ENCODE measurements around the gene SRD5A1.
A peak's percentile ranks its signal among the peaks of the same experiment; 100 is the strongest.

The SRD5A1 gene

GRCh38 chr5:6713274-6714225, 80.3 kb downstream of the SRD5A1 start, which contains the start of gene TENT4A:
TENT4A (plus strand) TSS chr5:6713432; CDS start chr5:6713984, 552 bp downstream.
- TF ChIP-seq, protein P1, sequence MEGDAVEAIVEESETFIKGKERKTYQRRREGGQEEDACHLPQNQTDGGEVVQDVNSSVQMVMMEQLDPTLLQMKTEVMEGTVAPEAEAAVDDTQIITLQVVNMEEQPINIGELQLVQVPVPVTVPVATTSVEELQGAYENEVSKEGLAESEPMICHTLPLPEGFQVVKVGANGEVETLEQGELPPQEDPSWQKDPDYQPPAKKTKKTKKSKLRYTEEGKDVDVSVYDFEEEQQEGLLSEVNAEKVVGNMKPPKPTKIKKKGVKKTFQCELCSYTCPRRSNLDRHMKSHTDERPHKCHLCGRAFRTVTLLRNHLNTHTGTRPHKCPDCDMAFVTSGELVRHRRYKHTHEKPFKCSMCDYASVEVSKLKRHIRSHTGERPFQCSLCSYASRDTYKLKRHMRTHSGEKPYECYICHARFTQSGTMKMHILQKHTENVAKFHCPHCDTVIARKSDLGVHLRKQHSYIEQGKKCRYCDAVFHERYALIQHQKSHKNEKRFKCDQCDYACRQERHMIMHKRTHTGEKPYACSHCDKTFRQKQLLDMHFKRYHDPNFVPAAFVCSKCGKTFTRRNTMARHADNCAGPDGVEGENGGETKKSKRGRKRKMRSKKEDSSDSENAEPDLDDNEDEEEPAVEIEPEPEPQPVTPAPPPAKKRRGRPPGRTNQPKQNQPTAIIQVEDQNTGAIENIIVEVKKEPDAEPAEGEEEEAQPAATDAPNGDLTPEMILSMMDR (IDR thresholded peaks at IDR 0.05; ENCODE audit: low read depth, low read length): no peak
- no peak for DNase-seq (ENCODE audit: low read depth, low spot score)
- in situ Hi-C loops (cut with HindIII; ENCODE audit: low sequenced_read_pairs): no loop called here
- peak within 1 kb of the TSS; percentile 69 for H3K4me3 ChIP-seq (ENCODE audit: low read depth, low read length)

GRCh38 chr5:6714226-6715041, 81.2 kb downstream of the SRD5A1 start:
- no peak for DNase-seq (ENCODE audit: low read depth, low spot score)
- TF ChIP-seq, protein P1 (IDR thresholded peaks at IDR 0.05; ENCODE audit: low read depth, low read length): no peak
- in situ Hi-C loops (cut with HindIII; ENCODE audit: low sequenced_read_pairs): no loop called here
- peak overlapping the region; percentile 69 for H3K4me3 ChIP-seq (ENCODE audit: low read depth, low read length)

- TF ChIP-seq, protein P1 (IDR thresholded peaks at IDR 0.05; ENCODE audit: low read depth, low read length): no peak
- no peak for DNase-seq (ENCODE audit: low read depth, low spot score)
- H3K4me3 ChIP-seq (ENCODE audit: low read depth, low read length): peak overlapping the region; percentile 69
- in situ Hi-C loops (cut with HindIII; ENCODE audit: low sequenced_read_pairs): no loop called here
Measured at GRCh38 chr5:6715271-6715670, 82.0 kb downstream of the SRD5A1 start.

- in situ Hi-C loops (cut with HindIII; ENCODE audit: low sequenced_read_pairs): no loop called here
- H3K4me3 ChIP-seq (ENCODE audit: low read depth, low read length): peak overlapping the region; percentile 69
- TF ChIP-seq, protein P1 (IDR thresholded peaks at IDR 0.05; ENCODE audit: low read depth, low read length): no peak
- DNase-seq (ENCODE audit: low read depth, low spot score): no peak
Measured at GRCh38 chr5:6715758-6716628, 82.8 kb downstream of the SRD5A1 start.

DNA sequence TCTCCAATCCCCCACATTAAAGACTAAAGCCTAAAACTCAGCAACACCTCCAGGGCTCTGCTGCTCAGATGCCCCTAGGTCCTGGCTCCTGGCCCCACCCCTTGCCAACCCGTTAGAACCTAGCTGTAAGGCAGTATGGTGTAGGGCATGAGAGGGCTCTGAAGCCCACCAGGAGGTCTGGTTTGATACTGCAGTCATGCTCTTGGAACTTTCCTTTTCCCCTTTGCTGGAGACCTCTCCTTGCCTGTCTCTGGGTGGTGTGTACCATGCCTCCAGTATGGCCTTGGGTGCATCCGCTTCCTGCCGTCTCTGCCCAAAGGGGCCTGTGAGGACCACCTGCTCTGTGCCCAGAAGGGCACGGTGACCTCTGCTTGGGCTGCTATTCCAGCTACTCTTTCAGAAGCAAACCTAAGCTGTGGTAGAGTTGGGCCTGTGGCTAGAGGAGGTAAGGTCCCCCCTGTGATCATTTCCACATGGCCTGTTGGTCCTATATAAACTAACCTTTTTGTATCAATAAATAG, 83.4 kb downstream of the SRD5A1 start:
- DNase-seq (ENCODE audit: low read depth, low spot score): no peak
- TF ChIP-seq, protein P1 (IDR thresholded peaks at IDR 0.05; ENCODE audit: low read depth, low read length): no peak
- H3K4me3 ChIP-seq (ENCODE audit: low read depth, low read length): no peak overlapping the region
- in situ Hi-C loops (cut with HindIII; ENCODE audit: low sequenced_read_pairs): no loop called here

Data from astrocyte of the spinal cord (primary cell).